Skeletal muscle cell (primary cell): ENCODE results near the gene KIAA1958.
A peak's percentile ranks its signal among the peaks of the same experiment; 100 is the strongest.
"Not testable (repeated sequence)": the region's sequence is repeated elsewhere in the genome, so short reads cannot be mapped to it uniquely, and the experiment has no call there.

Experiments used
- DNase-seq: peaks from one replicate; pipeline ENCODE4 v3.0.0-alpha.2; 2010; ENCODE audit warnings: low read depth
- H3K4me3 ChIP-seq: 2 replicates; pipeline ENCODE4 v1.5.1; 2011; ENCODE audit warnings: low read depth, mild to moderate bottlenecking, control low read depth, low read length, moderate library complexity

Gene KIAA1958

GRCh38 chr9:112574008-112574407, 87.4 kb downstream of the KIAA1958 start:
- no peak for DNase-seq
- no peak overlapping the region for H3K4me3 ChIP-seq

GRCh38 chr9:112575107-112575506, 88.5 kb downstream of the KIAA1958 start:
- H3K4me3 ChIP-seq: no peak overlapping the region
- DNase-seq: no peak

- no peak overlapping the region for H3K4me3 ChIP-seq
- no peak for DNase-seq
Measured at GRCh38 chr9:112581469-112582176, 95.0 kb downstream of the KIAA1958 start.

GRCh38 chr9:112582371-112583262, 96.0 kb downstream of the KIAA1958 start:
- no peak for DNase-seq
- H3K4me3 ChIP-seq: no peak overlapping the region

- no peak overlapping the region for H3K4me3 ChIP-seq
- DNase-seq: no peak
Measured at GRCh38 chr9:112586599-112587155, 100.0 kb downstream of the KIAA1958 start.

- not testable (repeated sequence) for H3K4me3 ChIP-seq, DNase-seq
Measured at GRCh38 chr9:112591875-112592274, 105.2 kb downstream of the KIAA1958 start.

GRCh38 chr9:112599732-112600131, 113.1 kb downstream of the KIAA1958 start:
- no peak for DNase-seq
- H3K4me3 ChIP-seq: no peak overlapping the region

GRCh38 chr9:112601636-112602035, 115.0 kb downstream of the KIAA1958 start:
- peak; percentile 5 for DNase-seq
- H3K4me3 ChIP-seq: no peak overlapping the region

- no peak overlapping the region for H3K4me3 ChIP-seq
- DNase-seq: no peak
Measured at GRCh38 chr9:112604790-112605189, 118.2 kb downstream of the KIAA1958 start.

GRCh38 chr9:112605518-112605917, 118.9 kb downstream of the KIAA1958 start:
- no peak overlapping the region for H3K4me3 ChIP-seq
- no peak for DNase-seq

- DNase-seq: no peak
- H3K4me3 ChIP-seq: no peak overlapping the region
Measured at GRCh38 chr9:112605963-112606699, 119.5 kb downstream of the KIAA1958 start.

GRCh38 chr9:112608851-112609250, 122.2 kb downstream of the KIAA1958 start:
- no peak for DNase-seq

GRCh38 chr9:112615584-112616266, 129.1 kb downstream of the KIAA1958 start:
- DNase-seq: no peak
- no peak overlapping the region for H3K4me3 ChIP-seq

More at GRCh38 chr9:112608851-112609250, 122.2 kb downstream of the KIAA1958 start:
- no peak overlapping the region for H3K4me3 ChIP-seq

- DNase-seq: no peak
- no peak overlapping the region for H3K4me3 ChIP-seq
Measured at GRCh38 chr9:112617371-112617770, 130.7 kb downstream of the KIAA1958 start.

- H3K4me3 ChIP-seq: no peak overlapping the region
- DNase-seq: no peak
Measured at GRCh38 chr9:112618385-112619009, 131.9 kb downstream of the KIAA1958 start.

- no peak overlapping the region for H3K4me3 ChIP-seq
- no peak for DNase-seq
Measured at GRCh38 chr9:112620388-112620787, 133.8 kb downstream of the KIAA1958 start.

GRCh38 chr9:112621018-112621655, 134.5 kb downstream of the KIAA1958 start:
- no peak for DNase-seq

GRCh38 chr9:112623198-112623597, 136.6 kb downstream of the KIAA1958 start:
- H3K4me3 ChIP-seq: no peak overlapping the region
- DNase-seq: no peak

More at GRCh38 chr9:112621018-112621655, 134.5 kb downstream of the KIAA1958 start:
- H3K4me3 ChIP-seq: no peak overlapping the region
